Activated T-cell treated with anti-CD3 and anti-CD28 coated beads for 4 hours (primary cell): ENCODE results near the gene FOXR2.

ENCODE experiments used
- DNase-seq: peaks from one replicate; pipeline ENCODE4 v3.0.0-alpha.2; 2020

FOXR2 gene, protein sequence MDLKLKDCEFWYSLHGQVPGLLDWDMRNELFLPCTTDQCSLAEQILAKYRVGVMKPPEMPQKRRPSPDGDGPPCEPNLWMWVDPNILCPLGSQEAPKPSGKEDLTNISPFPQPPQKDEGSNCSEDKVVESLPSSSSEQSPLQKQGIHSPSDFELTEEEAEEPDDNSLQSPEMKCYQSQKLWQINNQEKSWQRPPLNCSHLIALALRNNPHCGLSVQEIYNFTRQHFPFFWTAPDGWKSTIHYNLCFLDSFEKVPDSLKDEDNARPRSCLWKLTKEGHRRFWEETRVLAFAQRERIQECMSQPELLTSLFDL

DNA sequence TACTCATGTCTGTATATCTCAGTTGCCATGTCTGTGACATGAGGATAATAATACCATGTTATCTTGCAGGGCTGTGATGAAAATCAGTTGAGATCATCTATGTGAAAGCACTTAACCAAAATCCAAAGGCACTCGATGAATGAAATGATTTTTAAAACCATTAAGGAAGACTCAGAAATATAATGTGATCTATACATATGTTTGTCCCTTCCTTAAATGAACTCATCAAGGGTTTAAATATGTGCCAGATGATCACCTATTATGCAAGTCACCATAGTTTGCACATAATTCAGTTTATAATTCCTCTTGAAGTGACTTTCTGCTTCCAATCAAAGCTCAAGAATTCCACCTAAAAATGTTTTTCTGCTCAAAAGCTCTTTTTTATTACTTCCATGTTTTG, at the start of gene FOXR2:
FOXR2 (plus strand) TSS at position 301 of the 400 bp plus-strand sequence. CDS start 312 bp downstream, outside the sequence.
- DNase-seq, result no peak

GRCh38 chrX:55579115-55579514, 44.1 kb upstream of the FOXR2 start:
- no peak for DNase-seq

- DNase-seq, result no peak
Measured at GRCh38 chrX:55582447-55582846, 40.8 kb upstream of the FOXR2 start.

GRCh38 chrX:55593296-55593695, 29.9 kb upstream of the FOXR2 start:
- DNase-seq, result no peak

GRCh38 chrX:55593756-55594257, 29.4 kb upstream of the FOXR2 start:
- DNase-seq, result no peak

- DNase-seq, result no peak
Measured at GRCh38 chrX:55598333-55598732, 24.9 kb upstream of the FOXR2 start.

GRCh38 chrX:55619547-55619946, 3.7 kb upstream of the FOXR2 start:
- DNase-seq, result no peak

DNA sequence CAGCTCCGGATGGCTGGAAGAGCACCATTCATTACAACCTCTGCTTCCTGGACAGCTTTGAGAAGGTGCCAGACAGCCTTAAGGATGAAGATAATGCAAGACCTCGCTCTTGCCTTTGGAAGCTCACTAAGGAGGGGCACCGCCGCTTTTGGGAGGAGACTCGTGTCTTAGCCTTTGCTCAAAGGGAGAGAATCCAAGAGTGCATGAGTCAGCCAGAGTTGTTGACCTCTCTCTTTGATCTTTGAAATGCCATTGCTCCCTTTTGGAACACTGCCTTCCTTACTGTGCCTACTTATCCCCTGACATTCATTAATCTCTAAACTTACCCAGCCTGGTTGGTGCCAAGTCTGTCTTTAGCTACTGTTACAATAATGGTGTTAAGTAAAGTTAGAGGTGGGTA, 1.2 kb downstream of the FOXR2 start:
- DNase-seq, result no peak

GRCh38 chrX:55636109-55636508, 12.9 kb downstream of the FOXR2 start:
- no peak for DNase-seq

DNA sequence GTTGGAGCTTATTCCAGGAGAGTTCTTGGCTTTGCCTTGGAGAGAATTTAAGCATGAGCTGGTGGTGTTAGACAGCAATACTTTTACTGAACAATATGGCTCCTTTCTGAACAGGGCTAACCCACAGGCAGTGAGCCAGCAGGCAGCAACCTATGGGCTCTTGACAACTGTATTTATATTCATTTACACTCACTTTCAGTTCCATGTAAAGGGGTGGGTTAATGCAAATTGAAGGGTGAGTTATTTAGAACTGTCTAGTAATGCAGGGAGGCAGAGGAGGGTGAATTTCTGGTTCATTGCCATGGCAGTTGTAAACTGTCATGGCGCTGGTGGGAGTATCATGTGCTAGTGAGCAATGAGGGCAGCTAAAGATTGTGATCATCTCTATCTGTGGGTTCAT, 15.7 kb downstream of the FOXR2 start:
- DNase-seq, result no peak

DNA sequence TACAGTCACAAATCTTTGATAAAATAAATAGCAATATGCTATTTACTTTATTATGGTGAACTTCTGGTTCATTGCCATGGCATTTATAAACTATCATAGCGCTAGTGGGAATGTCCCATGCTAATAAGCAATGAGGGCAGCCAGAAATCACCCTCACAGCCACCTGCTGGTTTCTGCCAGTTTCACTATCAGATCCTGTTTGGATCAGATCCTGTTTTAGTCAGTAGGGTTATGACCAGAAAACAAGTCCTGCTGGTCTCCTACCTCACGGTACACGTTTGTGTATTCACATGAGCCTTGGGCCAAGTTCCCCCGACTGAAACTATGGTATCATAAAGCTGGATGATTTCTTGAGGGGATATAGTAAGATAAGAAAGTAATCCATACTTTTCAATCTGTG, 17.7 kb downstream of the FOXR2 start:
- DNase-seq, result no peak

DNA sequence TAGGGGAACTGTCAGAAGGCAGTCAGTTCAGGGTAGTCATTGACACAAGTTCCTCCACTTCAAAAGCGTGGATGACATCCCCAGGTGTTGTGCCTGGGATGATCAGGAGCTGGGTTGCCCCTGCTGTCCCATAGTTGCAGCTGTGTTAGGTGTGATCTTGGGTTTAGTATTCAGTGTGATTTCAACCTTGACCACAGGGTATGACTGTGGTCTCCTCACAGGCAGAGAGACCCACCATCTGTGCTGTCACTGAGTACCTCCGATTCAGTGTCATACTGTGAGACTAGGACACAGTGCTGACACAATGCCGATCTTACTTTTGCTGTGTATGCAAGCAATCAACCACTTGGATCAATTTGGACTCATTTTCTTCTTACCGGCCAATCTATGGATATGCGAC, 25.2 kb downstream of the FOXR2 start:
- DNase-seq, result no peak

DNA sequence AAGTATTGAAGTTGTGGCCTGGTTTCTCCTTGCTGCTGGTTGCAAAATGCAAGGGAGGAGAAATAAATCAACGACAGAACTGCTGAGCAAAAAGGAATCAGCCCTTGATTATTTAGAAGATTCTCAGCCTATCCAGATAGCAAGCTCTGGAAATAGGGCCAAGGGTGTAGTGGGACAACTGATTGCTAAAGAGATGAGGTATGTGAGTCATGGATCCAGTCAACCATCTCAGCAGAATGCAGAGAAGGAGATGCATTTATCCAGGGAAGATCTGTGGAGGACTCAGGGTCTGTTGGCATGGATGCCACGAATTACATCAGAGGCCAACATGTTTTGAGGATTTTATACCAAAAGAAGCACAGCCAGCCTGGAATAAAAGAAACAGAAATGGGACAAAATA, 36.7 kb downstream of the FOXR2 start:
- DNase-seq, result no peak

GRCh38 chrX:55663584-55663983, 40.4 kb downstream of the FOXR2 start:
- DNase-seq, result no peak

- DNase-seq, result no peak
Measured at GRCh38 chrX:55668084-55668483, 44.9 kb downstream of the FOXR2 start.
